HG02884 (cell line): Measurements from ENCODE around the gene OR2L5.
A peak's percentile ranks its signal among the peaks of the same experiment; 100 is the strongest.

Experiments used
- ATAC-seq: cut with Tn5 transposase; IDR thresholded peaks from one replicate; pipeline ENCODE4 v1.9.1; 2021; ENCODE audit warnings: mild to moderate bottlenecking, moderate library complexity; ENCODE audit not compliant: unreplicated experiment

The OR2L5 gene

GRCh38 chr1:248013229-248013710 is at the start of gene OR2L5:
OR2L5 (plus strand) TSS chr1:248013660; CDS start chr1:248021948, 8,288 bp downstream.
- ATAC-seq: no peak

GRCh38 chr1:247964933-247965332 is 48.5 kb upstream of the OR2L5 start, which contains the start of gene OR2AK2:
OR2AK2 (plus strand) TSS chr1:247965233; CDS start chr1:247965377, 144 bp downstream.
- ATAC-seq: no peak

GRCh38 chr1:247966532-247967204 is 46.8 kb upstream of the OR2L5 start:
- peak; percentile 77 for ATAC-seq

- no peak for ATAC-seq
Observed at GRCh38 chr1:247992986-247993385, 20.5 kb upstream of the OR2L5 start.

GRCh38 chr1:247998811-247999210 is 14.6 kb upstream of the OR2L5 start:
- no peak for ATAC-seq

GRCh38 chr1:248000169-248000568 is 13.3 kb upstream of the OR2L5 start:
- no peak for ATAC-seq

- ATAC-seq: no peak
Observed at GRCh38 chr1:248007778-248008177, 5.7 kb upstream of the OR2L5 start.

GRCh38 chr1:248009681-248010080 is 3.8 kb upstream of the OR2L5 start:
- ATAC-seq: no peak

GRCh38 chr1:248015803-248016202 is 2.3 kb downstream of the OR2L5 start:
- ATAC-seq: no peak

GRCh38 chr1:248029770-248030169 is 16.3 kb downstream of the OR2L5 start, which contains the start of gene OR2L2:
OR2L2 (plus strand) TSS chr1:248030070; CDS start chr1:248038268, 8,198 bp downstream.
- ATAC-seq: no peak

GRCh38 chr1:248045209-248045608 is 31.7 kb downstream of the OR2L5 start:
- no peak for ATAC-seq

- ATAC-seq: no peak
Observed at GRCh38 chr1:248046536-248046935, 33.1 kb downstream of the OR2L5 start, which contains the start of gene OR2L3. OR2L3 (plus strand) TSS chr1:248046836; CDS start chr1:248060682, 13,846 bp downstream.

- ATAC-seq: no peak
Observed at GRCh38 chr1:248047008-248047407, 33.5 kb downstream of the OR2L5 start.

GRCh38 chr1:248054671-248055070 is 41.2 kb downstream of the OR2L5 start:
- no peak for ATAC-seq

- ATAC-seq: no peak
Observed at GRCh38 chr1:248055261-248055660, 41.8 kb downstream of the OR2L5 start.

- ATAC-seq: no peak
Observed at GRCh38 chr1:248065071-248065470, 51.6 kb downstream of the OR2L5 start.

GRCh38 chr1:248065604-248066003 is 52.1 kb downstream of the OR2L5 start:
- no peak for ATAC-seq
